B cell (primary cell): ENCODE results near the gene BOD1. TPM values are rescaled to one million over a fixed set of nuclear protein-coding genes. Genes with fewer than 3 reads are reported as not detected.

Experiments
- ATAC-seq: fragments of 200-7000 bp; cut with Tn5 transposase; one replicate; pipeline ENCODE4 v1.10.0; 2021; ENCODE audit warnings: low read depth, mild to moderate bottlenecking, moderate number of reproducible peaks, moderate library complexity
- CTCF ChIA-PET: fragments of 350-600 bp; sonication (Branson Sonifier 250); formaldehyde crosslinking; loops from one replicate; lab custom pipeline; 2021; ENCODE audit warnings: antibody characterized with exemption, inconsistent platforms; lab: Charles Lee
- POLR2A ChIA-PET: fragments of 350-600 bp; sonication (Branson Sonifier 250); formaldehyde crosslinking; loops from one replicate; lab custom pipeline; 2021; ENCODE audit warnings: antibody characterized with exemption; lab: Charles Lee
- DNase-seq: peaks from one replicate; pipeline ENCODE4 v3.0.0; 2013
- H2AFZ ChIP-seq: 2 replicates; pipeline ENCODE4 v1.6.1; 2012; ENCODE audit warnings: mild to moderate bottlenecking, low read depth, low read length; ENCODE audit not compliant: insufficient read depth, poor library complexity, severe bottlenecking
- H3K27ac ChIP-seq, 2 donors: 1 replicate in 1 of 2; 2 replicates in 1 of 2; pipeline ENCODE4 v1.5.1; 2012 to 2013; ENCODE audit warnings: low read length in 2 of 2, mild to moderate bottlenecking in 2 of 2, moderate library complexity in 1 of 2
- H3K27me3 ChIP-seq, 4 experiments: fragments of 200-600 bp in 1 of 4; sonication (generic) in 1 of 4; replicated peaks in 1 of 4; 1 replicate in 2 of 4; 2 replicates in 2 of 4; pipeline versions ENCODE4 v1.6.1 to v1.7.0; 2013 to 2016; ENCODE audit warnings: low read length in 3 of 4, mild to moderate bottlenecking in 2 of 4, mixed read lengths in 1 of 4, moderate library complexity in 1 of 4; ENCODE audit not compliant: insufficient read depth in 4 of 4, control insufficient read depth in 3 of 4; ENCODE audit errors: control extremely low read depth in 1 of 4
- H3K36me3 ChIP-seq, 2 experiments: replicated peaks in 1 of 2; 1 replicate in 1 of 2; 2 replicates in 1 of 2; pipeline versions ENCODE4 v1.6.1 to v1.7.1; 2013; ENCODE audit warnings: low read length in 1 of 2; ENCODE audit not compliant: insufficient read depth in 2 of 2, control insufficient read depth in 1 of 2; ENCODE audit errors: control extremely low read depth in 1 of 2, extremely low read depth in 1 of 2
- H3K4me1 ChIP-seq, 2 donors: fragments of 200-600 bp in 1 of 2; sonication (generic) in 1 of 2; 1 replicate in 1 of 2; 2 replicates in 1 of 2; pipeline versions ENCODE4 v1.5.1 to v1.6.1; 2013 to 2017; ENCODE audit warnings: low read length in 2 of 2; ENCODE audit not compliant: control insufficient read depth in 2 of 2, insufficient read depth in 2 of 2
- H3K4me2 ChIP-seq: replicated peaks from 2 replicates; pipeline ENCODE3; 2012; ENCODE audit warnings: mild to moderate bottlenecking, low read depth, low read length; ENCODE audit not compliant: poor library complexity, severe bottlenecking
- H3K4me3 ChIP-seq, 5 experiments: fragments of 200-600 bp in 1 of 5; sonication (generic) in 1 of 5; 1 replicate in 3 of 5; 2 replicates in 2 of 5; pipeline versions ENCODE4 v1.5.1 to v1.7.0; 2011 to 2016; ENCODE audit warnings: low read length in 4 of 5, mild to moderate bottlenecking in 4 of 5, low read depth in 2 of 5, control low read depth in 1 of 5, moderate library complexity in 1 of 5; ENCODE audit not compliant: insufficient read depth in 1 of 5; ENCODE audit errors: control extremely low read depth in 1 of 5, extremely low read depth in 1 of 5
- H3K79me2 ChIP-seq: fragments of 200-600 bp; sonication (generic); one replicate; pipeline ENCODE4 v1.6.0; 2016; ENCODE audit warnings: low read length; ENCODE audit not compliant: control insufficient read depth, insufficient read depth
- H3K9ac ChIP-seq: fragments of 200-600 bp; sonication (generic); 2 replicates; pipeline ENCODE4 v1.6.1; 2017; ENCODE audit warnings: mild to moderate bottlenecking, low read length, moderate library complexity
- H3K9me3 ChIP-seq, 3 donors: one replicate each; pipeline versions ENCODE4 v1.6.1 to v1.7.1; 2013; ENCODE audit warnings: low read length in 2 of 3; ENCODE audit not compliant: control insufficient read depth in 2 of 3, insufficient read depth in 1 of 3; ENCODE audit errors: control extremely low read depth in 1 of 3
- H4K20me1 ChIP-seq: 2 replicates; pipeline ENCODE4 v1.6.0; 2012; ENCODE audit warnings: mild to moderate bottlenecking, low read length; ENCODE audit not compliant: insufficient read depth, control insufficient read depth, poor library complexity, severe bottlenecking
- H3K27ac Mint-ChIP-seq: one replicate; pipeline ENCODE4 v1.8.0; 2021; ENCODE audit warnings: mixed read lengths
- H3K27me3 Mint-ChIP-seq: one replicate; pipeline ENCODE4 v1.8.0; 2021; ENCODE audit warnings: mixed read lengths
- H3K4me1 Mint-ChIP-seq: one replicate; pipeline ENCODE4 v1.8.0; 2021; ENCODE audit warnings: mixed read lengths
- H3K4me3 Mint-ChIP-seq: one replicate; pipeline ENCODE4 v1.8.0; 2021; ENCODE audit warnings: mixed read lengths
- H3K9me3 Mint-ChIP-seq: one replicate; pipeline ENCODE4 v1.8.0; 2022; ENCODE audit warnings: mixed read lengths; ENCODE audit not compliant: insufficient read depth
- CTCF ChIP-seq: fragments of 200-600 bp; IDR thresholded peaks from one replicate; pipeline ENCODE4 v1.8.0; 2022; ENCODE audit warnings: antibody characterized with exemption, mild to moderate bottlenecking
- EZH2 ChIP-seq: IDR thresholded peaks from 2 replicates; pipeline ENCODE4 v1.6.1; 2012; ENCODE audit warnings: borderline replicate concordance, low read depth, mild to moderate bottlenecking, moderate library complexity, low read length; ENCODE audit not compliant: insufficient read depth, poor library complexity, severe bottlenecking
- WGBS: methylation state at CpG from one replicate; pipeline ENCODE4 v1.1.5; 2013; ENCODE audit warnings: missing lambda C conversion rate; ENCODE audit not compliant: insufficient coverage; 5-methylcytosine and 5-hydroxymethylcytosine counted together
- intact Hi-C: fragments of 100-400 bp; cut with micrococcal nuclease; formaldehyde crosslinking; loops from one replicate; pipeline ENCODE4 v1.10.0; 2022
- polyA plus RNA-seq: library from polyadenylated mRNA; depleted of rRNA; stranded (reverse); fragments of >200 nt; gene quantifications from 2 replicates; pipeline ENCODE4 v1.2.3, GENCODE V29; 2012
- total RNA-seq, 2 donors: library from RNA; stranded (reverse); fragments of 120-200 nt in 1 of 2; gene quantifications; 1 replicate in 1 of 2; 2 replicates in 1 of 2; pipeline versions ENCODE4 v1.2.3 to v1.2.4, GENCODE V29; 2013 to 2022

Gene BOD1
- total and polyA plus RNA-seq, 2 donors (not counting 1 experiment from before 2014, with no cell fraction given): 15.1 to 34.7 TPM

- H2AFZ ChIP-seq: no peak overlapping the region
- peaks cover 5% of the 10 kb centered on the region for H3K27me3 Mint-ChIP-seq
- no peak overlapping the region for H3K4me3 Mint-ChIP-seq
- no peaks in the 10 kb centered on the region for H3K27me3 ChIP-seq
- H3K4me3 ChIP-seq: no peak overlapping the region
- no peaks in the 10 kb centered on the region for H3K79me2 ChIP-seq
- H3K9ac ChIP-seq: no peak overlapping the region
- no peak for TF ChIP-seq EZH2
- no peak for TF ChIP-seq CTCF
- peaks cover 7 to 12% of the 10 kb centered on the region in 2 donors for H3K4me1 ChIP-seq
- no peak for ATAC-seq
- no peak overlapping the region for H3K27ac Mint-ChIP-seq
- H3K4me1 Mint-ChIP-seq: peaks cover 15% of the 10 kb centered on the region
- H3K36me3 ChIP-seq: no peaks in the 10 kb centered on the region
- H3K4me2 ChIP-seq: no peak overlapping the region
- no peaks in the 10 kb centered on the region for H3K9me3 ChIP-seq
- no peak for DNase-seq
- no peaks in the 10 kb centered on the region for H4K20me1 ChIP-seq
- no peak overlapping the region for H3K27ac ChIP-seq
- WGBS: 74% methylated on average over 9 of the region's 11 CpGs
- H3K9me3 Mint-ChIP-seq: no peaks in the 10 kb centered on the region
- ChIA-PET CTCF (interaction anchor here (0.8 to 3.8 kb wide), 5 partner anchors 10 to 345 kb away, joined by 3 to 15 read pairs (median 4); no protein-coding TSS in a partner anchor), POLR2A (interaction anchor here (0.6 kb wide), 1 partner anchor 69 kb away, joined by 5 read pairs; no protein-coding TSS in a partner anchor)
- intact Hi-C loops: no loop called here
Measured at GRCh38 chr5:173627860-173628392, 11.5 kb upstream of the BOD1 start.

- CTCF ChIA-PET: interaction anchor here (0.9 to 12.6 kb wide), 9 partner anchors 32 to 345 kb away, joined by 3 to 201 read pairs (median 3); no protein-coding TSS in a partner anchor
- DNase-seq: no peak
- intact Hi-C loops: no loop called here
- WGBS: 100% methylated on average over 2 of the region's 4 CpGs
- Histone ChIP-seq H3K4me1 (peaks cover 7 to 12% of the 10 kb centered on the region in 2 donors), H3K9me3 (no peaks in the 10 kb centered on the region), H3K4me2 (no peak overlapping the region), H4K20me1 (no peaks in the 10 kb centered on the region), H3K27me3 (no peaks in the 10 kb centered on the region), H2AFZ (no peak overlapping the region), H3K9ac (no peak overlapping the region), H3K79me2 (no peaks in the 10 kb centered on the region), H3K27ac (no peak overlapping the region), H3K36me3 (no peaks in the 10 kb centered on the region), H3K4me3 (no peak overlapping the region)
- no peak for TF ChIP-seq EZH2
- TF ChIP-seq CTCF: no peak
- H3K27ac Mint-ChIP-seq: no peak overlapping the region
- ATAC-seq: no peak
- no peaks in the 10 kb centered on the region for H3K9me3 Mint-ChIP-seq
- peaks cover 15% of the 10 kb centered on the region for H3K4me1 Mint-ChIP-seq
- POLR2A ChIA-PET: no interaction called here
- H3K27me3 Mint-ChIP-seq: peaks cover 5% of the 10 kb centered on the region
- H3K4me3 Mint-ChIP-seq: no peak overlapping the region
Measured at GRCh38 chr5:173627271-173627670, 10.8 kb upstream of the BOD1 start.
